C4-2B (cell line): ENCODE measurements around the gene CCNY.

Experiments
- H3K27ac ChIP-seq: fragments of 450-650 bp; 2 replicates; pipeline ENCODE4 v1.5.1; 2017
- CTCF ChIP-seq: fragments of 450-650 bp; conservative IDR thresholded peaks from 2 replicates; pipeline ENCODE4 v1.5.1; 2017; ENCODE audit warnings: mild to moderate bottlenecking
- ZFX ChIP-seq: fragments of 450-650 bp; IDR thresholded peaks from 2 replicates; pipeline ENCODE4 v1.6.1; 2017

The CCNY gene

GRCh38 chr10:35343739-35344138 lies 7.4 kb downstream of the CCNY start:
- H3K27ac ChIP-seq = no peak overlapping the region
- TF ChIP-seq ZFX (no peak), CTCF (no peak)

GRCh38 chr10:35345383-35345742 lies 9.1 kb downstream of the CCNY start:
- TF ChIP-seq ZFX = no peak

GRCh38 chr10:35346248-35346647 lies 9.9 kb downstream of the CCNY start:
- no peak overlapping the region for H3K27ac ChIP-seq
- TF ChIP-seq CTCF (no peak), ZFX (no peak)

More at GRCh38 chr10:35345383-35345742, 9.1 kb downstream of the CCNY start:
- H3K27ac ChIP-seq = no peak overlapping the region

- no peak overlapping the region for H3K27ac ChIP-seq
- TF ChIP-seq CTCF = no peak
- no peak for TF ChIP-seq ZFX
Measured at GRCh38 chr10:35347121-35347562, 10.8 kb downstream of the CCNY start.

GRCh38 chr10:35347899-35348608 lies 11.7 kb downstream of the CCNY start:
- H3K27ac ChIP-seq = no peak overlapping the region
- no peak for TF ChIP-seq ZFX
- no peak for TF ChIP-seq CTCF

GRCh38 chr10:35348609-35349388 lies 12.5 kb downstream of the CCNY start:
- no peak for TF ChIP-seq ZFX
- no peak for TF ChIP-seq CTCF
- H3K27ac ChIP-seq = no peak overlapping the region

GRCh38 chr10:35349389-35349915 lies 13.1 kb downstream of the CCNY start:
- no peak overlapping the region for H3K27ac ChIP-seq
- TF ChIP-seq CTCF (no peak), ZFX (no peak)
